Measurements from ENCODE around the gene CTSF. TPM values are rescaled to one million over a fixed set of nuclear protein-coding genes. Genes with fewer than 3 reads are reported as not detected.

The CTSF gene
- total and polyA plus RNA-seq, 2 of the 8 experiments (the other 6 are each of a cell fraction or from before 2014, with no cell fraction given): 0.58 to 2.3 TPM

DNA sequence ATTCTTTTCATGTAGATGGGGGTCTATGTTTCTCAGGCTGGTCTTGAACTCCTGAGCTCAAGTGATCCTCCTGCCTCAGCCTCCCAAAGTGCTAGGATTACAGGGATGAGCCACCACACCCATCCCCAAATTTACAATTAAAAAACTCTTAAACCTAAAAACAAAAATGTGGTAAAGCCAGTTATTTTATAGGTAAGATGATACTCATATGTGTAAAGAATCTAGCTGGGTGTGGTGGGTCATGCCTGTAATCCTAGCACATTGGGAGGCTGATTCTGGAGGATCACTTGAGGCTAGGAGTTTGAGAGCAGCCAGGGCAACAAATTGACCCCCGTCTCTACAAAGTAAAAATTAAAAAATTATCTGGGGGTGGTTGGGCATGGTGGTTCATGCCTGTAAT, 44.1 kb upstream of the CTSF start:
- POLR2A ChIA-PET (ENCODE audit: partially characterized antibody): interaction anchor here (0.7 to 66.2 kb wide), 6 partner anchors 8 to 73 kb away, joined by 3 to 2165 read pairs (median 4); partner anchors contain the start of genes ACTN3, CCDC87, CCS and RBM14
- Histone ChIP-seq H3K79me2 (ENCODE audit: control insufficient read depth in 1 of 2, insufficient read depth in 2 of 2, low read length in 2 of 2) (peaks cover 9 to 10% of the 10 kb centered on the region in 2 experiments), H4K91ac (replicated peaks; ENCODE audit: insufficient read length, low read length) (no peak overlapping the region), H2AFZ (ENCODE audit: low read length) (no peak overlapping the region), H3K23ac (ENCODE audit: insufficient read length) (no peak overlapping the region), H3K9ac (replicated peaks in 1 of 4; ENCODE audit: extremely low read depth in 1 of 4, low read depth in 3 of 4, low read length in 3 of 4) (no peak overlapping the region), H3K27me3 (replicated peaks in 1 of 4; ENCODE audit: control insufficient read depth in 3 of 4, extremely low read depth in 1 of 4, insufficient read depth in 3 of 4, low read length in 3 of 4) (no peaks in the 10 kb centered on the region), H3K27ac (ENCODE audit: low read depth, low read length) (no peak overlapping the region), H2BK5ac (ENCODE audit: low read depth, low read length) (no peak overlapping the region), H3K4me3 (ENCODE audit: extremely low read depth in 1 of 4, insufficient read depth in 2 of 4, low read depth in 3 of 4, low read length in 4 of 4) (no peak overlapping the region), H2BK12ac (ENCODE audit: low read depth, low read length) (no peak overlapping the region), H3K14ac (ENCODE audit: insufficient read length) (no peak overlapping the region), H2BK20ac (ENCODE audit: low read length) (no peak overlapping the region), H3K36me3 (ENCODE audit: control insufficient read depth in 2 of 4, insufficient read depth in 4 of 4, low read length in 3 of 4) (no peaks in the 10 kb centered on the region; a peak in 1 of 8 replicates), H3K4ac (replicated peaks; ENCODE audit: insufficient read length, low read depth, low read length) (no peak overlapping the region), H3K4me1 (replicated peaks in 1 of 4; ENCODE audit: control insufficient read depth in 3 of 4, insufficient read depth in 4 of 4, low read length in 3 of 4) (no peaks in the 10 kb centered on the region), H4K8ac (ENCODE audit: extremely low read depth, insufficient read depth, low read length) (no peak overlapping the region), H2BK15ac (ENCODE audit: low read length) (no peak overlapping the region), H3K4me2 (ENCODE audit: insufficient read depth in 1 of 2, low read depth in 2 of 2, low read length in 2 of 2) (no peak overlapping the region), H3K56ac (replicated peaks; ENCODE audit: insufficient read length, low read depth, low read length) (no peak overlapping the region), H3K9me3 (ENCODE audit: insufficient read depth in 2 of 2, low read depth in 1 of 2, low read length in 1 of 2) (no peaks in the 10 kb centered on the region), H2AK5ac (ENCODE audit: low read depth, low read length) (no peak overlapping the region), H3K23me2 (ENCODE audit: low read depth, low read length) (peaks cover 2% of the 10 kb centered on the region; the same call in 1 of the 2 replicates), H4K5ac (ENCODE audit: insufficient read length, low read depth, low read length) (no peak overlapping the region), H4K20me1 (replicated peaks in 1 of 2; ENCODE audit: control insufficient read depth in 1 of 2, insufficient read depth in 2 of 2, low read length in 2 of 2) (peaks cover 3 to 5% of the 10 kb centered on the region in 2 experiments), H2BK120ac (replicated peaks; ENCODE audit: low read depth, low read length) (no peak overlapping the region), H3K79me1 (ENCODE audit: low read depth, low read length) (no peaks in the 10 kb centered on the region; the same call in 1 of the 2 replicates), H3K18ac (ENCODE audit: extremely low read depth, low read length) (no peak overlapping the region)
- 81% methylated on average over 1 of the region's 1 CpG; no CpG with 5 or more reads in 1 of the 2 experiments for WGBS, 2 experiments (ENCODE audit: extremely low coverage in 1 of 2, insufficient coverage in 1 of 2, insufficient read length in 1 of 2, insufficient replicate concordance in 2 of 2, low coverage in 1 of 2, low lambda C conversion rate in 2 of 2, missing lambda C conversion rate in 1 of 2)
- DNase-seq (ENCODE audit: low read depth in 1 of 2, low spot score in 2 of 2): no peak
- CTCF ChIA-PET (ENCODE audit: partially characterized antibody): interaction anchor here (2.3 kb wide), 1 partner anchor 17 kb away, joined by 11 read pairs; no protein-coding TSS in a partner anchor
- FAIRE-seq: no peak
- TF ChIP-seq NANOG (IDR thresholded peaks at IDR 0.05; ENCODE audit: insufficient read depth, low read depth, low read length, poor library complexity, severe bottlenecking) (no peak), TEAD4 (IDR thresholded peaks at IDR 0.05; ENCODE audit: low read depth, low read length) (no peak), TAF1 (IDR thresholded peaks at IDR 0.05; ENCODE audit: low read depth, low read length) (no peak), KDM5A (IDR thresholded peaks at IDR 0.05; ENCODE audit: low read length) (no peak), GABPA (IDR thresholded peaks at IDR 0.05; ENCODE audit: borderline replicate concordance, insufficient read depth, low read length) (no peak), SAP30 (IDR thresholded peaks at IDR 0.05; ENCODE audit: insufficient read depth, insufficient replicate concordance, low read length) (no peak), RXRA (IDR thresholded peaks at IDR 0.05; ENCODE audit: insufficient read depth, low read depth, low read length) (no peak), POLR2A (IDR thresholded peaks at IDR 0.05; ENCODE audit: control extremely low read depth in 1 of 2, low read depth in 2 of 2, low read length in 2 of 2) (no peak), CBX5 (IDR thresholded peaks at IDR 0.05; ENCODE audit: low read depth, low read length) (no peak), PHF8 (conservative IDR thresholded peaks at IDR 0.05; ENCODE audit: low read depth, low read length) (no peak), SIRT6 (IDR thresholded peaks at IDR 0.05; ENCODE audit: low read length) (no peak), CHD2 (IDR thresholded peaks at IDR 0.05; ENCODE audit: low read length) (no peak)
- TF ChIP-seq, protein P1, sequence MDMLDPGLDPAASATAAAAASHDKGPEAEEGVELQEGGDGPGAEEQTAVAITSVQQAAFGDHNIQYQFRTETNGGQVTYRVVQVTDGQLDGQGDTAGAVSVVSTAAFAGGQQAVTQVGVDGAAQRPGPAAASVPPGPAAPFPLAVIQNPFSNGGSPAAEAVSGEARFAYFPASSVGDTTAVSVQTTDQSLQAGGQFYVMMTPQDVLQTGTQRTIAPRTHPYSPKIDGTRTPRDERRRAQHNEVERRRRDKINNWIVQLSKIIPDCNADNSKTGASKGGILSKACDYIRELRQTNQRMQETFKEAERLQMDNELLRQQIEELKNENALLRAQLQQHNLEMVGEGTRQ (IDR thresholded peaks at IDR 0.05; ENCODE audit: low read length): no peak

Data from H1 (cell line).